Right lung (tissue), 10 donors: Measurements from ENCODE around the gene PPP2R5A. TPM values are rescaled to one million over a fixed set of nuclear protein-coding genes. Genes with fewer than 3 reads are reported as not detected.
A peak's percentile ranks its signal among the peaks of the same experiment; 100 is the strongest.

Experiments used
- DNase-seq, 2 donors: peaks; one replicate each; pipeline ENCODE4 v3.0.0-alpha.2; 2013
- long read RNA-seq, 8 donors: transcript quantifications; one replicate each; lab custom pipeline, GENCODE V29; 2026
- polyA plus RNA-seq, 5 donors: library from polyadenylated mRNA; unstranded; fragments of 120-200 nt; gene quantifications; one replicate each; pipeline versions ENCODE4 v1.2.1 to v1.2.3, GENCODE V29; 2013; ENCODE audit warnings: inconsistent platforms in 1 of 5, low replicate concordance in 1 of 5; ENCODE audit not compliant: insufficient read length in 5 of 5, insufficient read depth in 1 of 5

The PPP2R5A gene
- 100 to 1,000 TPM in 4 of 5 donors, 10 to 100 TPM in 1; 97.5 to 123 (median 121) TPM for polyA plus RNA-seq
- long read RNA-seq, donor 1, transcript PPP2R5A-201 (13 exons, 3,128 nt) = major isoform, 14 of 133 reads
- long read RNA-seq, donor 1, partial matches to known transcripts = 119 of 133 reads
- long read RNA-seq, donor 1, other reads (novel, unspliced or antisense) = 0 of 133 reads
- long read RNA-seq, donor 2, transcript PPP2R5A-201 (13 exons, 3,128 nt) = major isoform, 6 of 6 reads
- long read RNA-seq, donor 2, partial matches to known transcripts = 0 of 6 reads
- long read RNA-seq, donor 2, other reads (novel, unspliced or antisense) = 0 of 6 reads
- long read RNA-seq, donor 3, transcript PPP2R5A-201 (13 exons, 3,128 nt) = major isoform, 12 of 65 reads
- long read RNA-seq, donor 3, partial matches to known transcripts = 53 of 65 reads
- long read RNA-seq, donor 3, other reads (novel, unspliced or antisense) = 0 of 65 reads
- long read RNA-seq, donor 4, transcript PPP2R5A-201 (13 exons, 3,128 nt) = major isoform, 9 of 64 reads
- long read RNA-seq, donor 4, partial matches to known transcripts = 55 of 64 reads
- long read RNA-seq, donor 4, other reads (novel, unspliced or antisense) = 0 of 64 reads
- long read RNA-seq, donor 5, transcript PPP2R5A-201 (13 exons, 3,128 nt) = major isoform, 15 of 40 reads
- long read RNA-seq, donor 5, partial matches to known transcripts = 25 of 40 reads
- long read RNA-seq, donor 5, other reads (novel, unspliced or antisense) = 0 of 40 reads
- long read RNA-seq, donor 6, transcript PPP2R5A-201 (13 exons, 3,128 nt) = major isoform, 15 of 24 reads
- long read RNA-seq, donor 6, partial matches to known transcripts = 9 of 24 reads
- long read RNA-seq, donor 6, other reads (novel, unspliced or antisense) = 0 of 24 reads
- long read RNA-seq, donor 7, transcript PPP2R5A-201 (13 exons, 3,128 nt) = major isoform, 15 of 20 reads
- long read RNA-seq, donor 7, partial matches to known transcripts = 0 of 20 reads
- long read RNA-seq, donor 7, other reads (novel, unspliced or antisense) = 5 of 20 reads
- long read RNA-seq, donor 8, transcript PPP2R5A-201 (13 exons, 3,128 nt) = major isoform, 5 of 5 reads
- long read RNA-seq, donor 8, partial matches to known transcripts = 0 of 5 reads
- long read RNA-seq, donor 8, other reads (novel, unspliced or antisense) = 0 of 5 reads

- DNase-seq = peak; percentile 99 to 100
Measured at GRCh38 chr1:212284744-212285684, at the start of gene PPP2R5A. TSS of gene PPP2R5A (plus strand) at chr1:212285410. CDS start at chr1:212286111, 701 bp downstream.

GRCh38 chr1:212235857-212236256 lies 49.4 kb upstream of the PPP2R5A start:
- no peak for DNase-seq

- DNase-seq = no peak
Measured at GRCh38 chr1:212236664-212237220, 48.5 kb upstream of the PPP2R5A start.

GRCh38 chr1:212237651-212238050 lies 47.6 kb upstream of the PPP2R5A start:
- no peak for DNase-seq

- no peak for DNase-seq
Measured at GRCh38 chr1:212238552-212238951, 46.7 kb upstream of the PPP2R5A start.

GRCh38 chr1:212241501-212241900 lies 43.7 kb upstream of the PPP2R5A start:
- DNase-seq = no peak

- no peak for DNase-seq
Measured at GRCh38 chr1:212241957-212242287, 43.3 kb upstream of the PPP2R5A start.

- DNase-seq = no peak
Measured at GRCh38 chr1:212242288-212242984, 42.8 kb upstream of the PPP2R5A start.

GRCh38 chr1:212242985-212243308 lies 42.3 kb upstream of the PPP2R5A start:
- no peak for DNase-seq

GRCh38 chr1:212244441-212244840 lies 40.8 kb upstream of the PPP2R5A start:
- no peak for DNase-seq

- peak in 1 of 2 donors; percentile 32 for DNase-seq
Measured at GRCh38 chr1:212247179-212247721, 38.0 kb upstream of the PPP2R5A start.

GRCh38 chr1:212247988-212248387 lies 37.2 kb upstream of the PPP2R5A start:
- no peak for DNase-seq

GRCh38 chr1:212254853-212255363 lies 30.3 kb upstream of the PPP2R5A start:
- DNase-seq = no peak

- no peak for DNase-seq
Measured at GRCh38 chr1:212255705-212256307, 29.4 kb upstream of the PPP2R5A start.

- no peak for DNase-seq
Measured at GRCh38 chr1:212256369-212256768, 28.8 kb upstream of the PPP2R5A start.

GRCh38 chr1:212257157-212257556 lies 28.1 kb upstream of the PPP2R5A start:
- DNase-seq = no peak

GRCh38 chr1:212259693-212260480 lies 25.3 kb upstream of the PPP2R5A start:
- DNase-seq = no peak
